Cardiac septum (tissue), 1 donor: ENCODE results near the gene BMPR1B. TPM values are rescaled to one million over a fixed set of nuclear protein-coding genes. Genes with fewer than 3 reads are reported as not detected.

ENCODE experiments used
- DNase-seq: peaks from one replicate; pipeline ENCODE4 v3.0.0-alpha.2; 2020; ENCODE audit warnings: low spot score
- intact Hi-C: fragments of 100-400 bp; cut with DNase I; formaldehyde crosslinking; loops from one replicate; pipeline ENCODE4 v1.14.0; 2022
- long read RNA-seq: library from polyadenylated mRNA; unstranded; transcript quantifications from one replicate; pipeline ENCODE4 v2.0.0, GENCODE V29; 2021
- total RNA-seq: library from RNA; stranded (reverse); fragmentation: NEBNext Ultra II Directional; extraction: Animal tissue kit (Norgen Biotek cat#: 25700); gene quantifications from one replicate; pipeline ENCODE4 v1.2.1, GENCODE V29; 2021
- donor health status: DM: no; HTN: no; CAD: no.

Gene BMPR1B
- 1.5 TPM for total RNA-seq
- long read RNA-seq, partial matches to known transcripts: 0 of 1 reads
- long read RNA-seq, other reads (novel, unspliced or antisense): 1 of 1 reads

DNA sequence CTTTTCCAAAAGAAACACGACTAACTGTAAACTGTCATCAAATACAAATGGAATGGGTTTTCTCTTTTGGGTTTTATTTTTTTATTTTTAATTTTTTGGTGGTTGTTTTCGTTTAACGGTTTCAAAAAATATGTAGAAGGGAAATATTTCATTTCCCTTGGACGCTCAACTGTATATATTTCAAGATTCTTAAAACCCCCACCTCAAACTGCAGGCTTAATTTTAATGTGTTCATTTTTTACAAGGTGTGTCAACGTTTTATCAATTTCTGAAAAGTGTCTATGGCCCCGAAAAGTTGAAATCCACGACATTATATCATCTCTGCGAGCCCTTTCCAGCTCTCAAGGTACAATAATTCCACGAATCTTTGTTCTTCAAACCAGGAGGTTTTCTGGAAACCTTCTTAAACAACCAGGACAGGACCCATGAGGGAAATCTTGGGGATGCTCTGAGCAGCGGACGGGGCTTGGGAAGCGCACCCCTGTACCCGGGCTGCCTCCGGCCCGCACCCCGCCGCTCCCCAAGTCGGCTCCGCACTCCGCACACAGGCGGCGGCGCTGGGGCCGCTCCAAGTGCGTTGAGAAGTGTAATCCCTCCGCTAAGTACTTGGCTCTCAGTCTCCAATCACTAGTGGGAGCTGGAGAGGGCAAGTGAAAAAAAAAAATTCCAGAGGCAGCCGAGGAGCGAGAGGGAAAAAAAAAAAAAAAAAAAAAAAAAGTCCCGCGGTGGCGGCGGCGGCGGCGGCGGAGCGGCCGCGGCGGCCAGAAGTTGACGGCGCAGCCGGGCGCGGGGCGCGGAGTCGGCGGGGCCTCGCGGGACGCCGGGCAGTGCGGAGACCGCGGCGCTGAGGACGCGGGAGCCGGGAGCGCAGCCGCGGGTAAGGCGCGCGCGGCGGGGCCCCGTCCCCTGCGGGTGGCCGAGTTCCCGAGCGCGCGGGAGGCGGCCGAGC, at the start of gene BMPR1B:
BMPR1B (plus strand) TSS at position 764 of the 949 bp plus-strand sequence. CDS start 346,470 bp downstream, outside the sequence.
- no peak for DNase-seq
- intact Hi-C loops: no loop called here

GRCh38 chr4:94711635-94712034, 46.1 kb upstream of the BMPR1B start:
- no peak for DNase-seq
- intact Hi-C loops: no loop called here

- no peak for DNase-seq
- intact Hi-C loops: no loop called here
Measured at GRCh38 chr4:94714365-94715160, 43.2 kb upstream of the BMPR1B start.

GRCh38 chr4:94715726-94716125, 42.0 kb upstream of the BMPR1B start:
- no peak for DNase-seq
- intact Hi-C loops: no loop called here

- intact Hi-C loops: no loop called here
- no peak for DNase-seq
Measured at GRCh38 chr4:94721310-94721709, 36.4 kb upstream of the BMPR1B start.

DNA sequence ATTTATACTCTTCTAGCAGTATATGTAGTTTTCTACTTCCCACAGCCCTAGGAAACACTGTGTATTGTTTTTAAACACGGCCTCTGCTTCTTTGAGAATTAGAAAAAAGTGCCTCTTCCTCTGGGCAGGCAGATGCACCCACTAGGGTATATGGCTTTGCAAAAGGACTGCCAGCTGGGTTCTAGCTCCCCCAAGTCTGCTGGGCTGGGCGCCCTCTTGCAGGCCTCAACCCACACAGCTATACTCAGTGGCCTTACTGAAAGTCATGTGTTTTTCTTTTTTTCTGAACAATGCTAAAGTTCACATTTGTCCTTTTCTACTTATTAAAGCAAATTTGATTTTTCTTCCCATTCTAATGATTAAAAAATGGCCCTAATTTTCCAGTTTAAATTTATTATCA, 35.5 kb upstream of the BMPR1B start:
- intact Hi-C loops: no loop called here
- no peak for DNase-seq

DNA sequence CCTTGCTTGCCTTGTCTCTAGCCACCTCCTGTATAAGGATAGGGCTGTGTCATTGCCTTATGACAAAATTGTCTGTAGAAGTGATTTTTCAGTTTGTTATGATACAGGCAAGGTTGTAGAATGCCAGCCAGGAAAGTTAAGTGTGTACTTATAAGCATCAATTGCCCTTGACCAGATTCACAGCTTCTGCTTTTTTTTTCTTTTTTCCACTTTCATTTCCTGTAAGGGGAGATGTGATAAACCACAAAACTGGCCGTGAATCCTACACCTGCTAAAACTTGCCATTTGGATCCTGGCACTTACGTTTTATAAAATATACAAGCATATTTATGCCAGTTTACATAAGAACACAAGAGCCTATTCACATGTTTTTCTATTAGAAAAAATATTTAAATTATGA, 35.0 kb upstream of the BMPR1B start:
- intact Hi-C loops: no loop called here
- no peak for DNase-seq

- intact Hi-C loops: no loop called here
- no peak for DNase-seq
Measured at GRCh38 chr4:94724016-94724790, 33.6 kb upstream of the BMPR1B start.

DNA sequence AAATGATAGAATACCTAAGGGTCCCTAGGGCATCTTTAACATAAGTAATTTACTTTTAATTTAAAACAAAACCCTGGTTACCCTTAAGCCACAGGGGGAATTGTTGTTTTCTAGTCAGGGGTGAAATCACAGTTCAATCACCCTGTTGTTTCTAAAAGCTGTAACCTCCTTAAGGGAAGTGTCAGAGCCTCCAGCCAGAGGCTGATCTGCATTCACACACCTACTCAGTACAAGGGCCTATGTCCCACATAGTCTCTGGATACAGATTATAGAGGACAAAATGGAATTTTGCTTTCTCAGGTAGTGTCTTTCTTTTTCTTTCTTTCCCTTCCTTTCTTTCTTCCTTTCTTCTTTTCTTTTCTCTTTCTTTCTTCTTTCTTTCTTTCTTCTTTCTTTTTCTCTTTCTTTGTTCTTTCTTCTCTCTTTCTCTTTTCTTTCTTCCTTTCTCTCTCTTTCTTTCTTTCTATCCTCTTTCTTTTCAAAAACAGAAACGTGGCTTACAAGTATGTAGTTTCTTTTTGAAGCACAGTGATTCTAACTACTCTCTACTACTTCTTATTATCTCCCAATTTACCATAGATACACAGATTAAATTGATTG, 31.1 kb upstream of the BMPR1B start:
- DNase-seq: no peak
- intact Hi-C loops: no loop called here

DNA sequence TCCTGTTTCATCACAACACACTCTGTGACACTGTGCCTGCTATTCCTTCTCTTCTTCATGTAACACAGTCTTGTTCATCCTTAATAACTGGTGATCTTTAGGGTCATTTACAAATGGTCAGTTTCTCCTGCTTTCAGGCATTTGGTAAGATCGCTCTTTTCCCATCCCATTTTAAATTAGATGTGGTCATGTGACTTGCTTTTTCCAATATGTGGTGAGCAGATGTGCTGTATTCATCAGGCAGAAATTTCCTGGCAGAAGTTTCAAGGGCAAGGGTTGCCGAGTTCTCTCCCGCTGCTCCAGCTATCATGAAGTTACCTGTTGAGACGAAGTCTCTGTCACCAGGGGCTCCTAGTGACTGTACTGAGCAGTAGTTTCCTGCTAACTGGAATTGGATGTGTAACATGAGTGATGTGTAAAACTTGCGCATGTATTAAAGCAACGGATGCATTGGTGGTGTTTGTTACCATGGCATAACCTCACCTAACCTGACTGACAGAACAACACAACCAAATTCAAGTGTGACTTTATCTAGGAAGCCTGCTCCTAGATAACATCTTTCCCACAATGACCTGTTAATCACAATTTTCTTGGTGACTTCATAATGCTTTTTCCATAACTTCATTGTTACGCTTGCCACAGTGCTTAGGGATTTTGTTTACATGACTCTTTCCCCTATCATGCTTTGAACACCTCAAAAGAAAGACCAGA, 29.5 kb upstream of the BMPR1B start:
- no peak for DNase-seq
- intact Hi-C loops: no loop called here

DNA sequence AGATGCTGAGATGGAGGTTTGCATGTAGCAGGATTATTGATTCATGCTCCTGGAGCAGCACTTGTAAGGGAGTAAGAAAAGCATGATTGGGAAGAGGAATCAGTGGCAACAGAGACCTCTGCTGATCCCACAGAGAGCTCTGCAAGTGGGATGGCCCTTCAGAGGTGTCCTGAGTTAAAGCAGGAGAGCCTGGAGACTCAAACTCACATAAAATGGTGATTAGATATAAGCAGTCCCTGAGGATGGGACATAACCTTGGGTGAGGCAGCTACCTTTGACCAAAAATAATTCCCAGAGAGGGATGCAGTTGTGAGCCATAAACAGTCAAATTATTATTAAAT, 25.4 kb upstream of the BMPR1B start:
- no peak for DNase-seq
- intact Hi-C loops: no loop called here

DNA sequence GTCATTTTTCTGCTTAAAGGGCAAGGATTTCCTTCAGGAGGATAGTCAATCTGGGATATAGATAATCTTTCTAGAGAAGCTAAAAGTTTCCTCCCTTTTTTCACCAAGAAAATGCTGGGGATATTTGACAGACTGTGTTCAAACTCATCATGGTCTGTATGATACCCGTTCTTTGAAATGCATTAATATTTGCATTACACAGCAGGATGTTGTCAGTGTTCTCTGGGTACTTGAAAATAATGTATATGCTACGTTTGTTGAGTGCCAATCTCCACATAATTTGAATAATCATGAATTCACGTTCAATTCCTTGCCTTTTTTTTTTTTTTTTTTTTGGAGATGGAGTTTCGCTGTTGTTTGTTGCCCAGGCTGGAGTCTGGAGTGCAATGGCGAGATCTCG, 18.0 kb upstream of the BMPR1B start:
- DNase-seq: no peak
- intact Hi-C loops: no loop called here

DNA sequence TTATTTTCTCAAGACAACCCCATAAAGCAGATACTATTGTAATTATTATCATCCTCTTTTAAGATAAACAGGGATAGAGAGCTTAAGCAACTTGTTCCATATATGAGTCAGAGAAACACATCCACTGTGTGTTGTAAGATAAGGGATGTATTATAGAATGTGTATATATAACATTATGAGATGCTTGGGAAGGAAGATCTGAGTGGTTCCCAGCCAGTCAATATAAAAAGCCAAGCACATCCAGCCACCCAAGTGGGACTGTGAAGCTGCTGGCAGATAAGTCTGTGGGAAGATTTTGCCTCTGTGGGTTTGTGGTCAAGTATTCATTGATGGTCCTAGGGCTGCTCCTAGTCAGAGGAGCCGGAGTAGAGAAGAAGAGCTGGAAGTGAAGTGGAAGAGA, 16.5 kb upstream of the BMPR1B start:
- intact Hi-C loops: no loop called here
- no peak for DNase-seq

- no peak for DNase-seq
- intact Hi-C loops: no loop called here
Measured at GRCh38 chr4:94743838-94744237, 13.9 kb upstream of the BMPR1B start.

DNA sequence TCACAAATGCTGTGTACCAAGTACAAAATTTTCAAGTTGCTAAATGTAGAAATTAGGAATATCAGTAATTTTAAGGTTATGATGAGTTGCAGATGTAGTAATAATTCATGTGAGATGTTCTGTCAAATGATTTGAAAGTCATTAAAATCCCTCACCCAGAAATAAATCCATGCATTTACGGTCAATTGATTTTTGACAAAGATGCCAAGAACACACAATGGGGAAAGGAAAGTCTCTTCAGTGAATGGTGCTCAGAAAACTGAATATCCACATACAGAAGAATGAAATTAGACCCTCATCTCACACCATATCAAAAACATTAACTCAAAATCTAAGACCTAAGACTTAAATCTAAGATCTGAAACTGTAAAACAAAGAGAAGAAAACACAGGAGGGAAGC, 12.9 kb upstream of the BMPR1B start:
- no peak for DNase-seq
- intact Hi-C loops: no loop called here

GRCh38 chr4:94746746-94747145, 11.0 kb upstream of the BMPR1B start:
- no peak for DNase-seq
- intact Hi-C loops: no loop called here

DNA sequence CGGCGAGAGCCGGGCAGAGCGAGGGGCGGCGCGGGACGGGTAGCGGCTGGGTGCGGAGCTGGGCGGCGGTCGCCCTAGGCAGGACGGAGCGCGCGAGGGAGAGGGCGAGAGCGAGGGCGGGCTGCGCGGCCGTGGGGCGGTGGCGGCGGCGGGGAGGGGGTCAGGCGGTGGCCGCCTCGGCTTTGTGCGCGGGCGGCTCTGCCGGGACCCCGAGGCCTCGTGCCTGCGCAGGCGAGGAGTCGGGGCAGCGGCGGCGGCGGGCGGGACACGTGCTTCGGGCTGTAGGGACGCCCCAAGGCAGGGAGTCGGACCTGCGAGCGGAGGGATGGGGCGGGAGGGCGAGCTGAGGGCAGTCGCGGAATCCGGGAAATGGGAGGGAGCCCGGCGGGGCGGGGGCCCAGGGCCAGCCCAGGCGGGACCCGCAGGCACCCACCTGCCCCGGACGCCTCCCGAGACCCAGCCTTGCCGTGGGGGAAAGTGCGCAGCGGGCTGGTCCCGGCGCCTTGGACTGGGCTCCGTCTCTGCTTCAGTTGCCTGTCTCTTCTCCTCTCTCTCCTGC, 465 bp downstream of the BMPR1B start:
- intact Hi-C loops: no loop called here
- DNase-seq: no peak

DNA sequence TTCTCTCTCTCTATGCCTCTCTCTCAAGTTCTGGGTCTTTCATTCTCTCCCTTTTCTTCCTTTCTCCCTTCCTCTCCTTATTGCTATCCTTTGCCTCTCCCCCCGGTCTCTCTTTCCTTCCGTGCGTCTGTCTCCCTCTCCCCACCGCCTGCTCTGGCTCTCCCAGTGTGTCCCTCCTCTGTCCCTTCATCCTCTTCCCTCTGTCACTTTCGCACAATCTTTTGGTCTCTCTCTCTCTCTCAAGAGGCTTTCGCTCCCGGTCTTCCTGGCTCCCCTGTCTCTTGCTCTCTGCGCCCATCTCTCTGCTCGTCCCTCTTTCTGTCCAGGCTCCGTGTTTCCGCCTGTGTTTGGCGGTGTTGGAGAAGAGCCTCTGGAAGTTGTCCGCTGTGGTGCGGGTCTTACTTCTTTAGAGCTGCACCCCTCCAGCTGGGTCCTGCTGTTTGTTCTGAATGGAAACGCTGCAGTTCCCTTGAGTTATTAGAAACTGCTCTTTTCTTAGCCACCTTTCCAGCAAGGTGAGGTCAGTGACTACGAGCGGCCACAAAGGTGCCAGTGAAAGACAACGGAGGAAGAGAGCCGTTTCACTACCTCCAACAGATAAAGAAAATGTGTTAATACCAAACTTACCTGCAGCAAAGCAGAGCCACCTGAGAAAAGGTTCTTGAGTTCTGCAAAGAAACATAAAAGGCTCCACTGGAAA, 1.1 kb downstream of the BMPR1B start:
- intact Hi-C loops: no loop called here
- DNase-seq: no peak
